ENCODE measurements around the gene OR7A10.
A peak's percentile ranks its signal among the peaks of the same experiment; 100 is the strongest.

Gene OR7A10

GRCh38 chr19:14848822-14849221 is at the start of gene OR7A10:
TSS of gene OR7A10 (minus strand) at chr19:14848922. CDS start at chr19:14841877, 7,045 bp downstream.
- DNase-seq, result no peak

GRCh38 chr19:14890643-14891379 is 42.1 kb upstream of the OR7A10 start:
- no peak for DNase-seq

- DNase-seq, result no peak
These were observed 41.4 kb upstream of the OR7A10 start for GRCh38 chr19:14889994-14890642.

- no peak for DNase-seq
These were observed 37.3 kb upstream of the OR7A10 start, which contains the start of gene OR7A17 for GRCh38 chr19:14886032-14886431. TSS of gene OR7A17 (minus strand) at chr19:14886132. CDS start at chr19:14881355, 4,777 bp downstream.

GRCh38 chr19:14871619-14872230 is 23.0 kb upstream of the OR7A10 start:
- peak; percentile 3 for DNase-seq

- DNase-seq, result no peak
These were observed 19.8 kb upstream of the OR7A10 start for GRCh38 chr19:14868497-14868896.

GRCh38 chr19:14843578-14843977 is 5.1 kb downstream of the OR7A10 start:
- no peak for DNase-seq

- no peak for DNase-seq
These were observed 5.6 kb downstream of the OR7A10 start for GRCh38 chr19:14843169-14843568.

- no peak for DNase-seq
These were observed 8.5 kb downstream of the OR7A10 start for GRCh38 chr19:14840206-14840605.

- no peak for DNase-seq
These were observed 11.3 kb downstream of the OR7A10 start for GRCh38 chr19:14837391-14837790.

- no peak for DNase-seq
These were observed 13.7 kb downstream of the OR7A10 start, which contains the start of the genes OR7A5 and OR7C1 for GRCh38 chr19:14835011-14835410. TSS of gene OR7A5 (minus strand) at chr19:14835185. CDS start at chr19:14828241, 6,944 bp downstream. TSS of gene OR7C1 (minus strand) at chr19:14835185. CDS start at chr19:14800136, 35,049 bp downstream.

- DNase-seq, result no peak
These were observed 18.0 kb downstream of the OR7A10 start for GRCh38 chr19:14830702-14831101.

GRCh38 chr19:14826006-14826405 is 22.7 kb downstream of the OR7A10 start:
- DNase-seq, result no peak

GRCh38 chr19:14821937-14822336 is 26.8 kb downstream of the OR7A10 start:
- no peak for DNase-seq

- DNase-seq, result no peak
These were observed 30.1 kb downstream of the OR7A10 start for GRCh38 chr19:14818588-14818987.

GRCh38 chr19:14817052-14817451 is 31.7 kb downstream of the OR7A10 start:
- no peak for DNase-seq

GRCh38 chr19:14814982-14815652 is 33.6 kb downstream of the OR7A10 start:
- no peak for DNase-seq

- DNase-seq, result no peak
These were observed 39.3 kb downstream of the OR7A10 start for GRCh38 chr19:14809272-14810057.

GRCh38 chr19:14804765-14805164 is 44.0 kb downstream of the OR7A10 start:
- no peak for DNase-seq

GRCh38 chr19:14798760-14799159 is 50.0 kb downstream of the OR7A10 start:
- DNase-seq, result no peak

- DNase-seq, result no peak
These were observed 52.7 kb downstream of the OR7A10 start for GRCh38 chr19:14796021-14796420.

GRCh38 chr19:14795078-14795721 is 53.5 kb downstream of the OR7A10 start:
- DNase-seq, result no peak
